Ishikawa (cell line): Measurements from ENCODE around the gene DPM1.

Experiments used
- CEBPB ChIP-seq: IDR thresholded peaks from 2 replicates; pipeline ENCODE4 v1.6.1; 2012
- EGR1 ChIP-seq: IDR thresholded peaks from 2 replicates; pipeline ENCODE4 v1.6.1; 2012
- EP300 ChIP-seq: IDR thresholded peaks from 2 replicates; pipeline ENCODE4 v1.6.1; 2012; ENCODE audit warnings: borderline replicate concordance
- FOXM1 ChIP-seq: IDR thresholded peaks from 2 replicates; pipeline ENCODE4 v1.6.1; 2012; ENCODE audit warnings: low read depth, borderline replicate concordance
- NFIC ChIP-seq: IDR thresholded peaks from 2 replicates; pipeline ENCODE4 v1.6.1; 2012
- RAD21 ChIP-seq: IDR thresholded peaks from 2 replicates; pipeline ENCODE4 v1.6.1; 2012; ENCODE audit warnings: low read depth
- TAF1 ChIP-seq: IDR thresholded peaks from 2 replicates; pipeline ENCODE4 v1.6.1; 2012; ENCODE audit warnings: low read depth, mild to moderate bottlenecking
- TCF12 ChIP-seq: IDR thresholded peaks from 2 replicates; pipeline ENCODE4 v1.6.1; 2012; ENCODE audit warnings: low read depth
- TEAD4 ChIP-seq: IDR thresholded peaks from 2 replicates; pipeline ENCODE4 v1.6.1; 2012
- YY1 ChIP-seq: IDR thresholded peaks from 2 replicates; pipeline ENCODE4 v1.6.1; 2012; ENCODE audit warnings: low read depth
- ZBTB7A ChIP-seq: IDR thresholded peaks from 2 replicates; pipeline ENCODE4 v1.6.1; 2012; ENCODE audit warnings: low read depth
- TF ChIP-seq, protein P1 (sequence below): IDR thresholded peaks from 2 replicates; pipeline ENCODE4 v1.6.1; 2012
- TF ChIP-seq, protein P2 (sequence below): IDR thresholded peaks from 2 replicates; pipeline ENCODE4 v1.6.1; 2012; ENCODE audit warnings: low read depth, mild to moderate bottlenecking
- TF ChIP-seq, protein P3 (sequence below): IDR thresholded peaks from 2 replicates; pipeline ENCODE4 v1.6.1; 2012

The DPM1 gene

DNA sequence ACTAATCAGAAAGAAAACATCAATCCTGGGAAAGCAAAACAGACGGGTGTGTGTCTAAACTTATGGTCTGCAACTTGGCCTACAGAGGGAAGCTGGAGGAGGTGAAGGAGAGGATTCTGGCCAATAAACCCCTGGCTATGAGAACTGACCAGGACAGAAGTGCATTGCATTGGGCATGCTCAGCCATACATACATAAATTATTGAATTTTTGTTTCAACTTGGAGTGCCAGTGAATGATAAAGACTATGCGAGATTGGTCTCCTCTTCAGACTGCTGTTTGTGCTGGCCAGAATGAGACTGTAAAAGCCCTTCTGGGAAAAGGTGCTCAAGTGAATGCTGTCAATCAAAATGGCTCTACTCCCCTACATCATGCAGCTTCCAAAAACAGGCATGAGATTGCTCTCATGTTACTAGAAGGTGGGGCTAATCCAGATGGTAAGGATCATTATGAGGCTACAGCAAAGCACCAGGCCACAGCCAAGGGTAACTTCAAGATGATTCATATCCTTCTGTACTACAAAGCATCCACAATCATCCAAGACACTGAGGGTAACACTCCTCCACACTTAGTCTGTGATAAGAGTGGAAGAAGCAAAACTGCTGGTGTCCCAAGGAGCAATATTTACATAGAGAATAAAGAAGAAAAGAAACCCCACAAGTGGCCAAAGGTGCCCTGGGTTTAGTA, 44.5 kb downstream of the DPM1 start:
- TF ChIP-seq, protein P1, sequence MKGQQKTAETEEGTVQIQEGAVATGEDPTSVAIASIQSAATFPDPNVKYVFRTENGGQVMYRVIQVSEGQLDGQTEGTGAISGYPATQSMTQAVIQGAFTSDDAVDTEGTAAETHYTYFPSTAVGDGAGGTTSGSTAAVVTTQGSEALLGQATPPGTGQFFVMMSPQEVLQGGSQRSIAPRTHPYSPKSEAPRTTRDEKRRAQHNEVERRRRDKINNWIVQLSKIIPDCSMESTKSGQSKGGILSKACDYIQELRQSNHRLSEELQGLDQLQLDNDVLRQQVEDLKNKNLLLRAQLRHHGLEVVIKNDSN, result no peak
- TF ChIP-seq TEAD4 (no peak), NFIC (no peak), EP300 (no peak), TAF1 (no peak), FOXM1 (no peak), YY1 (no peak), CEBPB (no peak), ZBTB7A (no peak)
- TF ChIP-seq, protein P2, sequence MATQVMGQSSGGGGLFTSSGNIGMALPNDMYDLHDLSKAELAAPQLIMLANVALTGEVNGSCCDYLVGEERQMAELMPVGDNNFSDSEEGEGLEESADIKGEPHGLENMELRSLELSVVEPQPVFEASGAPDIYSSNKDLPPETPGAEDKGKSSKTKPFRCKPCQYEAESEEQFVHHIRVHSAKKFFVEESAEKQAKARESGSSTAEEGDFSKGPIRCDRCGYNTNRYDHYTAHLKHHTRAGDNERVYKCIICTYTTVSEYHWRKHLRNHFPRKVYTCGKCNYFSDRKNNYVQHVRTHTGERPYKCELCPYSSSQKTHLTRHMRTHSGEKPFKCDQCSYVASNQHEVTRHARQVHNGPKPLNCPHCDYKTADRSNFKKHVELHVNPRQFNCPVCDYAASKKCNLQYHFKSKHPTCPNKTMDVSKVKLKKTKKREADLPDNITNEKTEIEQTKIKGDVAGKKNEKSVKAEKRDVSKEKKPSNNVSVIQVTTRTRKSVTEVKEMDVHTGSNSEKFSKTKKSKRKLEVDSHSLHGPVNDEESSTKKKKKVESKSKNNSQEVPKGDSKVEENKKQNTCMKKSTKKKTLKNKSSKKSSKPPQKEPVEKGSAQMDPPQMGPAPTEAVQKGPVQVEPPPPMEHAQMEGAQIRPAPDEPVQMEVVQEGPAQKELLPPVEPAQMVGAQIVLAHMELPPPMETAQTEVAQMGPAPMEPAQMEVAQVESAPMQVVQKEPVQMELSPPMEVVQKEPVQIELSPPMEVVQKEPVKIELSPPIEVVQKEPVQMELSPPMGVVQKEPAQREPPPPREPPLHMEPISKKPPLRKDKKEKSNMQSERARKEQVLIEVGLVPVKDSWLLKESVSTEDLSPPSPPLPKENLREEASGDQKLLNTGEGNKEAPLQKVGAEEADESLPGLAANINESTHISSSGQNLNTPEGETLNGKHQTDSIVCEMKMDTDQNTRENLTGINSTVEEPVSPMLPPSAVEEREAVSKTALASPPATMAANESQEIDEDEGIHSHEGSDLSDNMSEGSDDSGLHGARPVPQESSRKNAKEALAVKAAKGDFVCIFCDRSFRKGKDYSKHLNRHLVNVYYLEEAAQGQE, result no peak
- TF ChIP-seq, protein P3, sequence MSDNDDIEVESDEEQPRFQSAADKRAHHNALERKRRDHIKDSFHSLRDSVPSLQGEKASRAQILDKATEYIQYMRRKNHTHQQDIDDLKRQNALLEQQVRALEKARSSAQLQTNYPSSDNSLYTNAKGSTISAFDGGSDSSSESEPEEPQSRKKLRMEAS, result no peak

GRCh38 chr20:50911716-50912115, 46.6 kb downstream of the DPM1 start:
- TF ChIP-seq, protein P2, result no peak
- TF ChIP-seq, protein P1, result no peak
- TF ChIP-seq, protein P3, result no peak
- no peak for TF ChIP-seq TAF1
- no peak for TF ChIP-seq CEBPB
- TF ChIP-seq NFIC, result no peak
- TF ChIP-seq TCF12, result no peak
- no peak for TF ChIP-seq RAD21
- TF ChIP-seq ZBTB7A, result no peak

DNA sequence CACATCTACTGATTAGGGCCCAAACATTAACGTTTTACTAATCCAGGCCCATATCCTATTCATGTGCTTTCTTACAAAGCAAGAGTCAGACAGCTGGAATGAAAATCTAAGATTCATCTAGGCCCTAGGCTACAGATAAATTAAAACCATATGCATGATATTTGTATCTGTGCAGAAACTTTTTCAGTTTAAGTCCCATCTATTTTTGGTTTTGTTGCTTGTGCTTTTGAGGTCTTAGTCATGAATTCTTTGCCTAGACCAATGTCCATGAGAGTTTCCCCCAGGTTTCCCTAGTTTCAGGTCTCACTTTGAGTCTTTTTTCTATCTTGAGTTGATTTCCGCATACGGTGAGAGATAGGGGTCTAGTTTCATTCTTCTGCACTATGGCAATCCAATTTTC, 47.3 kb downstream of the DPM1 start:
- TF ChIP-seq EGR1 (no peak), RAD21 (no peak), TAF1 (no peak), TEAD4 (no peak)
- TF ChIP-seq, protein P2, result no peak
- TF ChIP-seq, protein P1, result no peak
- TF ChIP-seq, protein P3, result no peak

DNA sequence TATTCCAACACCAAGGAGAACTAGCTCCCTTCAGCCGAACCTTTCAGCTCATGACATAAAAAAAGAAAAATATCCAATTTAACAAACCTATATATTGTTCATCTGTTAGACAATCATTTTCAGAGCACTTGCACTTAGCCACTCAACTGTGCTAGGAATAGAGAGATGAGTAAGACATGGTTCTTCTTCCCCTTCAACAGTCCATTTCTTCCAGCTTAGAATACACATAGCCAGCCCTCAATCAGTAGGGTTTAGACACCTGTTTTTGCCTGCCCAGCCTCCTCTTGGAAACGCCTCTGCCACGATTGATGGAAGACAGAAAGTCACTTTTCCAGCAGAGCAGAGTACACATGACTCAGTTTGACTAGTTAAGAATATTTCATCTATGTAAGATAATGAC, 48.9 kb downstream of the DPM1 start:
- TF ChIP-seq TAF1, result no peak
